H1 (cell line): ENCODE measurements around the gene SPINT2. TPM values are rescaled to one million over a fixed set of nuclear protein-coding genes. Genes with fewer than 3 reads are reported as not detected.

ENCODE experiments used
- CTCF ChIA-PET: fragments of 300-600 bp; sonication (Branson Sonifier 250); formaldehyde crosslinking; loops from one replicate; lab custom pipeline; 2021; ENCODE audit not compliant: partially characterized antibody; lab: Charles Lee
- POLR2A ChIA-PET: fragments of 300-600 bp; sonication (Branson Sonifier 250); formaldehyde crosslinking; loops from one replicate; lab custom pipeline; 2021; ENCODE audit warnings: inconsistent platforms; ENCODE audit not compliant: partially characterized antibody; lab: Charles Lee
- DNase-seq, 2 experiments: peaks; one replicate each; pipeline versions ENCODE4 v3.0.0 to v3.0.0-alpha.2; 2010 to 2022; ENCODE audit warnings: low spot score in 2 of 2, low read depth in 1 of 2, mixed read lengths in 1 of 2
- FAIRE-seq: peaks from 2 replicates; lab custom pipeline; 2011; peaks lifted over from hg19 to GRCh38; lab: Jason Lieb, UNC
- H2AFZ ChIP-seq: 2 replicates; pipeline ENCODE4 v1.8.1; 2012; ENCODE audit warnings: low read length, inconsistent platforms
- H2AK5ac ChIP-seq: 2 replicates; pipeline ENCODE4 v1.6.1; 2013; ENCODE audit warnings: low read depth, low read length
- H2BK120ac ChIP-seq: replicated peaks from 2 replicates; pipeline ENCODE3; 2013; ENCODE audit warnings: low read depth, low read length, inconsistent platforms
- H2BK12ac ChIP-seq: 2 replicates; pipeline ENCODE4 v1.6.1; 2013; ENCODE audit warnings: low read depth, low read length
- H2BK15ac ChIP-seq: 2 replicates; pipeline ENCODE4 v1.6.1; 2013; ENCODE audit warnings: low read length
- H2BK20ac ChIP-seq: 2 replicates; pipeline ENCODE4 v1.6.1; 2013; ENCODE audit warnings: low read length
- H2BK5ac ChIP-seq: 2 replicates; pipeline ENCODE4 v1.6.1; 2013; ENCODE audit warnings: low read depth, low read length
- H3K14ac ChIP-seq: 2 replicates; pipeline ENCODE4 v1.6.1; 2013; ENCODE audit warnings: inconsistent platforms; ENCODE audit not compliant: insufficient read length
- H3K18ac ChIP-seq: 2 replicates; pipeline ENCODE4 v1.6.1; 2013; ENCODE audit warnings: low read length; ENCODE audit errors: extremely low read depth
- H3K23ac ChIP-seq: 2 replicates; pipeline ENCODE4 v1.6.1; 2013; ENCODE audit warnings: inconsistent platforms; ENCODE audit not compliant: insufficient read length
- H3K23me2 ChIP-seq: 2 replicates; pipeline ENCODE4 v1.6.1; 2013; ENCODE audit warnings: low read depth, low read length
- H3K27ac ChIP-seq: 2 replicates; pipeline ENCODE4 v1.6.1; 2011; ENCODE audit warnings: low read depth, low read length, inconsistent platforms
- H3K27me3 ChIP-seq, 4 experiments: replicated peaks in 1 of 4; 1 replicate in 1 of 4; 2 replicates in 3 of 4; pipeline versions ENCODE4 v1.6.1 to v1.8.1; 2011 to 2013; ENCODE audit warnings: low read length in 3 of 4, mild to moderate bottlenecking in 3 of 4, inconsistent platforms in 2 of 4, mixed read lengths in 2 of 4, moderate library complexity in 1 of 4; ENCODE audit not compliant: control insufficient read depth in 3 of 4, insufficient read depth in 3 of 4; ENCODE audit errors: extremely low read depth in 1 of 4
- H3K36me3 ChIP-seq, 4 experiments: 2 replicates each; pipeline versions ENCODE4 v1.6.1 to v1.8.1; 2011 to 2013; ENCODE audit warnings: mild to moderate bottlenecking in 4 of 4, low read length in 3 of 4, moderate library complexity in 2 of 4, control low read depth in 1 of 4, inconsistent platforms in 1 of 4; ENCODE audit not compliant: insufficient read depth in 4 of 4, control insufficient read depth in 2 of 4
- H3K4ac ChIP-seq: replicated peaks from 2 replicates; pipeline ENCODE3; 2013; ENCODE audit warnings: low read length, low read depth, mixed read lengths, inconsistent platforms; ENCODE audit not compliant: insufficient read length
- H3K4me1 ChIP-seq, 4 experiments: replicated peaks in 1 of 4; 1 replicate in 1 of 4; 2 replicates in 3 of 4; pipeline versions ENCODE4 v1.6.1 to v1.8.1; 2011 to 2013; ENCODE audit warnings: low read length in 3 of 4, inconsistent platforms in 2 of 4, mixed read lengths in 1 of 4; ENCODE audit not compliant: insufficient read depth in 4 of 4, control insufficient read depth in 3 of 4
- H3K4me2 ChIP-seq, 2 experiments: 2 replicates each; pipeline versions ENCODE4 v1.6.1 to v1.8.1; 2011 to 2013; ENCODE audit warnings: low read depth in 2 of 2, low read length in 2 of 2, control low read depth in 1 of 2, inconsistent platforms in 1 of 2, mild to moderate bottlenecking in 1 of 2; ENCODE audit not compliant: insufficient read depth in 1 of 2
- H3K4me3 ChIP-seq, 4 experiments: fragments of 200-600, 300-600 bp in 1 of 4; sonication (generic), shearing (Covaris generic), sonication (Bioruptor Twin) in 1 of 4; 2 replicates each; pipeline versions ENCODE4 v1.5.1 to v1.8.1; 2011 to 2016; ENCODE audit warnings: low read length in 4 of 4, low read depth in 3 of 4, control low read depth in 2 of 4, inconsistent platforms in 2 of 4, mild to moderate bottlenecking in 2 of 4, mixed read lengths in 1 of 4, moderate library complexity in 1 of 4; ENCODE audit not compliant: insufficient read depth in 2 of 4; ENCODE audit errors: extremely low read depth in 1 of 4
- H3K56ac ChIP-seq: replicated peaks from 2 replicates; pipeline ENCODE3; 2013; ENCODE audit warnings: low read depth, mild to moderate bottlenecking, mixed read lengths, low read length, inconsistent platforms; ENCODE audit not compliant: insufficient read length
- H3K79me1 ChIP-seq: 2 replicates; pipeline ENCODE4 v1.6.1; 2013; ENCODE audit warnings: low read depth, low read length, control low read depth
- H3K79me2 ChIP-seq, 2 experiments: 2 replicates each; pipeline versions ENCODE4 v1.6.1 to v1.8.1; 2012 to 2013; ENCODE audit warnings: low read length in 2 of 2, mild to moderate bottlenecking in 2 of 2, inconsistent platforms in 1 of 2; ENCODE audit not compliant: insufficient read depth in 2 of 2, control insufficient read depth in 1 of 2
- H3K9ac ChIP-seq, 4 experiments: replicated peaks in 1 of 4; 1 replicate in 1 of 4; 2 replicates in 3 of 4; pipeline versions ENCODE4 v1.6.1 to v1.8.1; 2011 to 2013; ENCODE audit warnings: low read depth in 3 of 4, low read length in 3 of 4, control low read depth in 2 of 4, mild to moderate bottlenecking in 2 of 4, moderate library complexity in 2 of 4, inconsistent platforms in 1 of 4; ENCODE audit errors: extremely low read depth in 1 of 4
- H3K9me3 ChIP-seq, 2 experiments: 2 replicates each; pipeline versions ENCODE4 v1.6.1 to v1.8.1; 2012 to 2013; ENCODE audit warnings: mild to moderate bottlenecking in 2 of 2, moderate library complexity in 2 of 2, control low read depth in 1 of 2, inconsistent platforms in 1 of 2, low read depth in 1 of 2, low read length in 1 of 2, mixed read lengths in 1 of 2; ENCODE audit not compliant: insufficient read depth in 2 of 2
- H4K20me1 ChIP-seq, 2 experiments: replicated peaks in 1 of 2; 2 replicates each; pipeline versions ENCODE3 to v1.8.1; 2011 to 2013; ENCODE audit warnings: inconsistent platforms in 2 of 2, low read length in 2 of 2, mild to moderate bottlenecking in 1 of 2; ENCODE audit not compliant: insufficient read depth in 2 of 2, control insufficient read depth in 1 of 2
- H4K5ac ChIP-seq: 2 replicates; pipeline ENCODE4 v1.6.1; 2013; ENCODE audit warnings: low read length, low read depth, mixed read lengths, inconsistent platforms; ENCODE audit not compliant: insufficient read length
- H4K8ac ChIP-seq: 2 replicates; pipeline ENCODE4 v1.8.0; 2013; ENCODE audit warnings: mild to moderate bottlenecking, moderate library complexity, low read length, inconsistent platforms; ENCODE audit not compliant: insufficient read depth; ENCODE audit errors: extremely low read depth
- H4K91ac ChIP-seq: replicated peaks from 2 replicates; pipeline ENCODE3; 2013; ENCODE audit warnings: low read length, mixed read lengths, inconsistent platforms; ENCODE audit not compliant: insufficient read length
- BRCA1 ChIP-seq: IDR thresholded peaks from 2 replicates; pipeline ENCODE4 v1.6.1; 2012; ENCODE audit warnings: low read depth, low read length, improper control_type of control experiment
- CREB1 ChIP-seq: IDR thresholded peaks from 2 replicates; pipeline ENCODE4 v1.6.1; 2012; ENCODE audit warnings: inconsistent platforms
- CTCF ChIP-seq, 3 experiments: IDR thresholded peaks; 1 replicate in 2 of 3; 2 replicates in 1 of 3; pipeline versions ENCODE4 v1.5.1 to v1.6.1; 2011; ENCODE audit warnings: low read length in 3 of 3, mild to moderate bottlenecking in 3 of 3, inconsistent platforms in 2 of 3, low read depth in 1 of 3, moderate library complexity in 1 of 3; ENCODE audit not compliant: insufficient read depth in 1 of 3; ENCODE audit errors: control extremely low read depth in 1 of 3
- HDAC2 ChIP-seq, 2 experiments: fragments of 300-600 bp in 1 of 2; sonication (generic) in 1 of 2; IDR thresholded peaks; 2 replicates each; pipeline ENCODE4 v1.6.1; 2011 to 2012; ENCODE audit warnings: low read depth in 2 of 2, low read length in 2 of 2, mild to moderate bottlenecking in 2 of 2, moderate library complexity in 2 of 2, borderline replicate concordance in 1 of 2, inconsistent platforms in 1 of 2
- JUN ChIP-seq: IDR thresholded peaks from 2 replicates; pipeline ENCODE4 v1.6.1; 2011; ENCODE audit warnings: low read depth, mild to moderate bottlenecking, improper control_type of control experiment, low read length
- POLR2A ChIP-seq, 2 experiments: IDR thresholded peaks; 1 replicate in 1 of 2; 2 replicates in 1 of 2; pipeline ENCODE4 v1.6.1; 2011; ENCODE audit warnings: low read depth in 2 of 2, low read length in 2 of 2, mild to moderate bottlenecking in 2 of 2; ENCODE audit errors: control extremely low read depth in 1 of 2
- SRF ChIP-seq: IDR thresholded peaks from 2 replicates; pipeline ENCODE4 v1.6.1; 2011; ENCODE audit warnings: mild to moderate bottlenecking, low read depth, low read length, moderate library complexity
- SUZ12 ChIP-seq: fragments of 200-600 bp; sonication (generic); IDR thresholded peaks from 2 replicates; pipeline ENCODE4 v1.6.1; 2012; ENCODE audit warnings: mild to moderate bottlenecking, inconsistent platforms, low read length, moderate library complexity, mixed read lengths
- ZNF274 ChIP-seq: IDR thresholded peaks from 2 replicates; pipeline ENCODE4 v1.7.0; 2012; ENCODE audit warnings: low read length, borderline replicate concordance; ENCODE audit errors: extremely low read depth
- WGBS, 2 experiments: shearing (Covaris generic) in 1 of 2; methylation state at CpG; one replicate each; pipeline versions ENCODE4 v1.1.6 to v1.1.7; 2013 to 2015; ENCODE audit warnings: low lambda C conversion rate in 2 of 2, mixed read lengths in 2 of 2, inconsistent platforms in 1 of 2, low coverage in 1 of 2, missing lambda C conversion rate in 1 of 2; ENCODE audit not compliant: insufficient replicate concordance in 2 of 2, insufficient coverage in 1 of 2, insufficient read length in 1 of 2; ENCODE audit errors: extremely low coverage in 1 of 2, missing lambda C conversion rate in 1 of 2; 5-methylcytosine and 5-hydroxymethylcytosine counted together
- polyA plus RNA-seq, 7 experiments: library from polyadenylated mRNA; depleted of rRNA in 3 of 7; stranded (reverse) in 5 of 7; unstranded in 2 of 7; fragments of >200 nt in 5 of 7; fragments of 200-250 nt in 2 of 7; gene quantifications; 1 replicate in 5 of 7; 2 replicates in 1 of 7; 4 replicates in 1 of 7; pipeline versions ENCODE4 v1.2.1 to v1.2.3, GENCODE V29; 2011 to 2013; ENCODE audit warnings: missing spikeins in 2 of 7, mixed read lengths in 2 of 7
- total RNA-seq: library from RNA; stranded (reverse); fragmentation: NEBNext Ultra II Directional; extraction: Animal tissue kit (Norgen Biotek cat#: 25700); gene quantifications from 2 replicates; pipeline ENCODE4 v1.2.1, GENCODE V29; 2021

The SPINT2 gene
- total and polyA plus RNA-seq, 2 of the 8 experiments (the other 6 are each of a cell fraction or from before 2014, with no cell fraction given), result 294 to 296 TPM

- H2AFZ ChIP-seq, result 0 out of 2 replicates have a peak overlapping the region, but pooled peaks have one; percentile 34
- POLR2A ChIA-PET, result interaction anchor here (1.1 to 3.6 kb wide), 7 partner anchors 8 to 63 kb away, joined by 3 to 20 read pairs (median 9); partner anchors contain the start of genes C19orf33 and SPINT2
- TF ChIP-seq JUN (no peak), HDAC2 (IDR thresholded peaks at IDR 0.05; ENCODE audit: borderline replicate concordance in 1 of 2, low read depth in 2 of 2, low read length in 2 of 2) (no peak), POLR2A (IDR thresholded peaks at IDR 0.05; ENCODE audit: control extremely low read depth in 1 of 2, low read depth in 2 of 2, low read length in 2 of 2) (no peak), BRCA1 (no peak), ZNF274 (no peak), SUZ12 (0 out of 2 replicates have a peak, but pooled peaks have one; percentile 14), SRF (no peak), CREB1 (no peak), CTCF (IDR thresholded peaks at IDR 0.05; ENCODE audit: control extremely low read depth in 1 of 3, insufficient read depth in 1 of 3, low read depth in 1 of 3, low read length in 3 of 3) (0 out of 4 replicates have a peak, but pooled peaks of 1 of the 3 experiments have one; percentile 6)
These were observed 8.9 kb upstream of the SPINT2 start for GRCh38 chr19:38255383-38256014.

More at GRCh38 chr19:38255383-38256014, 8.9 kb upstream of the SPINT2 start:
- Histone ChIP-seq H4K8ac (peak overlapping the region; percentile 46; the same call in 1 of the 2 replicates), H3K4ac (peak overlapping the region; percentile 91), H4K91ac (peak overlapping the region; percentile 10), H3K27ac (no peak overlapping the region), H2BK120ac (peak overlapping the region; percentile 54), H3K56ac (no peak overlapping the region), H3K4me2 (peak overlapping the region; percentile 71 to 78), H2BK12ac (peak overlapping the region; percentile 39; the same call in 1 of the 2 replicates), H3K9ac (no peak overlapping the region; a peak in 1 of 7 replicates), H3K23ac (no peak overlapping the region), H3K79me2 (no peaks in the 10 kb centered on the region), H2AK5ac (0 out of 2 replicates have a peak overlapping the region, but pooled peaks have one; percentile 65), H3K23me2 (peaks cover 8% of the 10 kb centered on the region; the same call in 1 of the 2 replicates), H2BK20ac (0 out of 2 replicates have a peak overlapping the region, but pooled peaks have one; percentile 48), H3K18ac (peak overlapping the region; percentile 24; the same call in 1 of the 2 replicates), H4K5ac (no peak overlapping the region), H3K4me1 (peaks cover 9 to 37% (median 23%) of the 10 kb centered on the region in 4 experiments), H3K9me3 (no peaks in the 10 kb centered on the region), H2BK15ac (peak overlapping the region; percentile 92; the same call in 1 of the 2 replicates), H3K36me3 (no peaks in the 10 kb centered on the region), H2BK5ac (peak overlapping the region; percentile 44; the same call in 1 of the 2 replicates), H3K14ac (no peak overlapping the region), H3K4me3 (peak overlapping the region; percentile 48 to 63 (median 51)), H3K27me3 (peaks cover 0 to 16% (median 12%) of the 10 kb centered on the region in 4 experiments; a peak in 4 of 7 replicates), H4K20me1 (peaks cover 0 to 2% of the 10 kb centered on the region in 2 experiments), H3K79me1 (0 out of 2 replicates have a peak, but pooled peaks cover 2% of the 10 kb centered on the region)
- CTCF ChIA-PET, result interaction anchor here (0.6 to 10.2 kb wide), 17 partner anchors 11 to 337 kb away, joined by 3 to 124 read pairs (median 4); partner anchors contain the start of genes C19orf33 and GGN
- FAIRE-seq, result no peak
- WGBS, 2 experiments, result 72% methylated on average over 16 of the region's 17 CpGs; no CpG with 5 or more reads in 1 of the 2 experiments
- DNase-seq, result no peak
